GM12878 (cell line): Measurements from ENCODE around the gene TMEM163. TPM values are rescaled to one million over a fixed set of nuclear protein-coding genes. Genes with fewer than 3 reads are reported as not detected.

Source experiments
- ATAC-seq: fragments of 200-7000 bp; cut with Tn5 transposase; 3 replicates; pipeline ENCODE4 v1.9.1; 2020; ENCODE audit warnings: mild to moderate bottlenecking, moderate library complexity
- BruUV-seq: library from RNA; stranded (reverse); fragments of 400-500 nt; replicated peaks from 2 replicates; lab custom pipeline; 2021; lab: Mats Ljungman, UMichigan
- CTCF ChIA-PET: fragments of 300-600 bp; sonication (Branson Sonifier 250); formaldehyde crosslinking; extraction: SDS; loops from one replicate; lab custom pipeline; 2021; ENCODE audit warnings: inconsistent platforms; lab: Yijun Ruan, JAX
- POLR2A ChIA-PET: fragments of 350-600 bp; formaldehyde crosslinking; extraction: SDS; loops from one replicate; lab custom pipeline; 2021; ENCODE audit warnings: inconsistent platforms; lab: Charles Lee
- RAD21 ChIA-PET: fragments of 300-600 bp; sonication (Branson Sonifier 250); formaldehyde crosslinking; loops from one replicate; lab custom pipeline; 2023; ENCODE audit warnings: antibody characterized with exemption; ENCODE audit not compliant: unreplicated experiment; lab: Charles Lee
- SMC1A ChIA-PET: fragments of 300-600 bp; sonication (Branson Sonifier 250); formaldehyde crosslinking; loops from one replicate; lab custom pipeline; 2023; ENCODE audit not compliant: unreplicated experiment, uncharacterized antibody; lab: Charles Lee
- DNase-seq: peaks from one replicate; pipeline ENCODE4 v3.0.0-alpha.2; 2011; ENCODE audit warnings: low read depth, low spot score
- FAIRE-seq: peaks from 3 replicates; lab custom pipeline; 2011; peaks lifted over from hg19 to GRCh38; lab: Jason Lieb, UNC
- H2AFZ ChIP-seq: 2 replicates; pipeline ENCODE4 v1.6.0; 2011; ENCODE audit warnings: low read depth, low read length, control low read depth; ENCODE audit not compliant: control insufficient read depth
- H3K27ac ChIP-seq: 2 replicates; pipeline ENCODE4 v1.5.1; 2011; ENCODE audit warnings: control low read depth; ENCODE audit not compliant: control insufficient read depth, insufficient read depth
- H3K27me3 ChIP-seq, 2 experiments: replicated peaks in 1 of 2; 2 replicates each; pipeline versions ENCODE4 v1.6.0 to v1.6.1; 2011; ENCODE audit warnings: low read length in 1 of 2; ENCODE audit not compliant: control insufficient read depth in 2 of 2, insufficient read depth in 2 of 2
- H3K36me3 ChIP-seq, 2 experiments: 2 replicates each; pipeline ENCODE4 v1.5.1; 2011; ENCODE audit warnings: low read length in 1 of 2; ENCODE audit not compliant: control insufficient read depth in 2 of 2, insufficient read depth in 2 of 2
- H3K4me1 ChIP-seq: 2 replicates; pipeline ENCODE4 v1.6.1; 2011; ENCODE audit warnings: mild to moderate bottlenecking, low read length, moderate library complexity, mixed read lengths; ENCODE audit not compliant: control insufficient read depth, insufficient read depth
- H3K4me2 ChIP-seq: 2 replicates; pipeline ENCODE4 v1.6.0; 2011; ENCODE audit warnings: control low read depth; ENCODE audit not compliant: control insufficient read depth, insufficient read depth
- H3K4me3 ChIP-seq: fragments of 200-600 bp; sonication (generic); 2 replicates; pipeline ENCODE4 v1.5.1; 2016
- H3K79me2 ChIP-seq: 2 replicates; pipeline ENCODE4 v1.6.0; 2011; ENCODE audit warnings: low read length; ENCODE audit not compliant: control insufficient read depth, insufficient read depth
- H3K9ac ChIP-seq: 2 replicates; pipeline ENCODE4 v1.8.0; 2011; ENCODE audit warnings: low read length, control low read depth, mixed read lengths; ENCODE audit not compliant: control insufficient read depth, insufficient read depth
- H3K9me3 ChIP-seq: replicated peaks from 3 replicates; pipeline ENCODE4 v1.5.1; 2011; ENCODE audit warnings: mild to moderate bottlenecking, low read length; ENCODE audit not compliant: control insufficient read depth, insufficient read depth
- H4K20me1 ChIP-seq: 2 replicates; pipeline ENCODE4 v1.6.0; 2011; ENCODE audit not compliant: control insufficient read depth, insufficient read depth
- CBX5 ChIP-seq: sonication (generic); IDR thresholded peaks from 2 replicates; pipeline ENCODE4 v1.6.1; 2016; ENCODE audit warnings: low read depth, moderate library complexity, mild to moderate bottlenecking, inconsistent platforms
- ESRRA ChIP-seq: IDR thresholded peaks from 2 replicates; pipeline ENCODE4 v1.6.1; 2012; ENCODE audit warnings: mild to moderate bottlenecking, low read length, improper control_type of control experiment
- NFYB ChIP-seq: IDR thresholded peaks from 2 replicates; pipeline ENCODE4 v1.6.1; 2011; ENCODE audit warnings: low read depth, mild to moderate bottlenecking, low read length, improper control_type of control experiment, moderate library complexity; ENCODE audit not compliant: insufficient read depth
- RAD21 ChIP-seq: IDR thresholded peaks from 2 replicates; pipeline ENCODE4 v1.6.1; 2011; ENCODE audit warnings: mild to moderate bottlenecking, low read depth, low read length, moderate library complexity; ENCODE audit not compliant: insufficient read depth
- SMAD5 ChIP-seq: IDR thresholded peaks from 2 replicates; pipeline ENCODE4 v1.6.1; 2016; ENCODE audit warnings: antibody characterized with exemption, low read depth
- SREBF1 ChIP-seq: IDR thresholded peaks from 2 replicates; pipeline ENCODE4 v1.6.1; 2012; ENCODE audit warnings: mild to moderate bottlenecking, low read length
- SUPT20H ChIP-seq: IDR thresholded peaks from 2 replicates; pipeline ENCODE4 v1.6.1; 2011; ENCODE audit warnings: low read depth, mild to moderate bottlenecking, low read length, moderate library complexity, borderline replicate concordance; ENCODE audit not compliant: control insufficient read depth
- ZNF274 ChIP-seq: IDR thresholded peaks from one replicate; pipeline ENCODE4 v1.8.0; 2011; ENCODE audit not compliant: insufficient read length, insufficient read depth
- ZZZ3 ChIP-seq: IDR thresholded peaks from 2 replicates; pipeline ENCODE4 v1.6.1; 2011; ENCODE audit warnings: low read depth; ENCODE audit not compliant: control insufficient read depth, insufficient read length
- WGBS: methylation state at CpG from one replicate; pipeline ENCODE4 v1.1.6; 2016; ENCODE audit warnings: low lambda C conversion rate; ENCODE audit not compliant: insufficient replicate concordance, insufficient coverage; ENCODE audit errors: missing lambda C conversion rate; 5-methylcytosine and 5-hydroxymethylcytosine counted together
- in situ Hi-C: fragments of 300-500 bp; cut with MboI; formaldehyde crosslinking; loops from 9 replicates; pipeline ENCODE4 v1.14.3; 2018; ENCODE audit warnings: mixed read lengths
- intact Hi-C: fragments of 100-400 bp; cut with micrococcal nuclease; formaldehyde crosslinking; loops from one replicate; pipeline ENCODE4 v1.14.2; 2022; ENCODE audit not compliant: unreplicated experiment
- polyA plus RNA-seq, 11 experiments: library from polyadenylated mRNA; depleted of rRNA in 4 of 11; unstranded in 6 of 11; stranded (reverse) in 5 of 11; fragments of >200 nt; fragmentation: Nextera tagmentation in 4 of 11; fragmentation: Illumina TruSeq in 1 of 11; extraction: Ambion mirVana in 4 of 11; extraction: Trizol in 1 of 11; gene quantifications; 1 replicate in 1 of 11; 2 replicates in 10 of 11; pipeline versions ENCODE4 v1.2.1 to v1.2.3, GENCODE V29; 2011 to 2016; ENCODE audit warnings: inconsistent platforms in 2 of 11, missing spikeins in 2 of 11, low read depth in 1 of 11
- total RNA-seq, 4 experiments: library from RNA; depleted of rRNA in 3 of 4; stranded (reverse); fragments of >200 nt in 3 of 4; fragmentation: Illumina TruSeq in 1 of 4; extraction: Trizol in 1 of 4; gene quantifications; 2 replicates each; pipeline versions ENCODE4 v1.2.1 to v1.2.3, GENCODE V29; 2013 to 2021
- TF ChIP-seq, protein P1 (sequence below): fragments of 450-650 bp; IDR thresholded peaks from 2 replicates; pipeline ENCODE4 v1.6.1; 2016; ENCODE audit warnings: mild to moderate bottlenecking

The TMEM163 gene
- total and polyA plus RNA-seq, 10 of the 15 experiments (the other 5 are each of a cell fraction or from before 2014, with no cell fraction given) = 0.05 to 0.11 (median 0.07) TPM; not detected in 4

- in situ Hi-C loops = no loop called here
- intact Hi-C loops = no loop called here
- DNase-seq = no peak
- no peak for FAIRE-seq
- Histone ChIP-seq H3K4me3 (no peak overlapping the region), H3K27ac (no peak overlapping the region), H3K4me2 (no peak overlapping the region), H3K4me1 (no peaks in the 10 kb centered on the region), H2AFZ (no peak overlapping the region), H3K79me2 (no peaks in the 10 kb centered on the region), H4K20me1 (no peaks in the 10 kb centered on the region), H3K27me3 (no peaks in the 10 kb centered on the region), H3K36me3 (peaks cover 7 to 37% of the 10 kb centered on the region in 2 experiments), H3K9me3 (no peaks in the 10 kb centered on the region), H3K9ac (no peak overlapping the region)
- no peak for ATAC-seq
- ChIA-PET RAD21 (interaction anchor here (0.7 to 2.3 kb wide), 2 partner anchors 9 to 302 kb away, joined by 3 to 13 read pairs; no protein-coding TSS in a partner anchor), SMC1A (interaction anchor here (1.2 to 1.7 kb wide), 3 partner anchors 192 to 534 kb away, joined by 3 to 8 read pairs (median 3); no protein-coding TSS in a partner anchor), POLR2A (no interaction called here), CTCF (interaction anchor here (1.2 to 1.9 kb wide), 4 partner anchors 8 to 303 kb away, joined by 3 to 8 read pairs (median 4); no protein-coding TSS in a partner anchor)
- WGBS = 96% methylated on average over 3 of the region's 3 CpGs
- TF ChIP-seq RAD21 = no peak
- BruUV-seq = no TSS peak
Measured at GRCh38 chr2:134420920-134421319, 297.9 kb downstream of the TMEM163 start.

- no TSS peak for BruUV-seq
- Histone ChIP-seq H3K4me2 (no peak overlapping the region), H3K36me3 (peaks cover 5 to 35% of the 10 kb centered on the region in 2 experiments), H3K4me3 (no peak overlapping the region), H2AFZ (no peak overlapping the region), H3K27ac (no peak overlapping the region), H3K4me1 (no peaks in the 10 kb centered on the region), H3K27me3 (no peaks in the 10 kb centered on the region), H3K9me3 (no peaks in the 10 kb centered on the region), H4K20me1 (no peaks in the 10 kb centered on the region), H3K79me2 (no peaks in the 10 kb centered on the region), H3K9ac (no peak overlapping the region)
- ATAC-seq (no peak), DNase-seq (no peak), FAIRE-seq (no peak)
- TF ChIP-seq ZNF274 (no peak), SMAD5 (no peak), ESRRA (no peak), NFYB (no peak), ZZZ3 (no peak), SREBF1 (no peak), SUPT20H (no peak), CBX5 (no peak)
- TF ChIP-seq, protein P1, sequence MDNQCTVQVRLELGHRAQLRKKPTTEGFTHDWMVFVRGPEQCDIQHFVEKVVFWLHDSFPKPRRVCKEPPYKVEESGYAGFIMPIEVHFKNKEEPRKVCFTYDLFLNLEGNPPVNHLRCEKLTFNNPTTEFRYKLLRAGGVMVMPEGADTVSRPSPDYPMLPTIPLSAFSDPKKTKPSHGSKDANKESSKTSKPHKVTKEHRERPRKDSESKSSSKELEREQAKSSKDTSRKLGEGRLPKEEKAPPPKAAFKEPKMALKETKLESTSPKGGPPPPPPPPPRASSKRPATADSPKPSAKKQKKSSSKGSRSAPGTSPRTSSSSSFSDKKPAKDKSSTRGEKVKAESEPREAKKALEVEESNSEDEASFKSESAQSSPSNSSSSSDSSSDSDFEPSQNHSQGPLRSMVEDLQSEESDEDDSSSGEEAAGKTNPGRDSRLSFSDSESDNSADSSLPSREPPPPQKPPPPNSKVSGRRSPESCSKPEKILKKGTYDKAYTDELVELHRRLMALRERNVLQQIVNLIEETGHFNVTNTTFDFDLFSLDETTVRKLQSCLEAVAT = no peak
- in situ Hi-C loops (no loop called here), intact Hi-C loops (no loop called here)
- WGBS = 98% methylated on average over 7 of the region's 7 CpGs
- ChIA-PET POLR2A (no interaction called here), CTCF (interaction anchor here (1.2 to 1.9 kb wide), 4 partner anchors 8 to 302 kb away, joined by 3 to 8 read pairs (median 4); no protein-coding TSS in a partner anchor), RAD21 (interaction anchor here (1.3 to 2.3 kb wide), 2 partner anchors 8 to 302 kb away, joined by 4 to 13 read pairs; no protein-coding TSS in a partner anchor), SMC1A (interaction anchor here (0.7 to 1.5 kb wide), 3 partner anchors 31 to 534 kb away, joined by 3 read pairs; no protein-coding TSS in a partner anchor)
Measured at GRCh38 chr2:134420259-134420658, 298.5 kb downstream of the TMEM163 start.
